ENCODE data around the gene SLC24A3. TPM values are rescaled to one million over a fixed set of nuclear protein-coding genes. Genes with fewer than 3 reads are reported as not detected.

Gene SLC24A3
- total RNA-seq, 3 donors from 2014 or later = 4.3 to 34.9 (median 5.7) TPM

- intact Hi-C loops (cut with DNase I, micrococcal nuclease) = no loop called here
- Histone ChIP-seq H3K4me3 (no peak overlapping the region), H3K4me1 (ENCODE audit: low read depth) (peaks cover 21% of the 10 kb centered on the region), H3K9me3 (no peaks in the 10 kb centered on the region), H3K36me3 (ENCODE audit: low read depth) (no peaks in the 10 kb centered on the region)
- peak; percentile 54 for ATAC-seq
- TF ChIP-seq CTCF (IDR thresholded peaks at IDR 0.05) = no peak
- no peak for DNase-seq
Observed at GRCh38 chr20:19706463-19706862, 494.0 kb downstream of the SLC24A3 start.

- intact Hi-C loops (cut with DNase I, micrococcal nuclease) = no loop called here
- no peaks in the 10 kb centered on the region for H3K36me3 ChIP-seq (ENCODE audit: low read depth)
- H3K9me3 ChIP-seq = no peaks in the 10 kb centered on the region
- DNase-seq (no peak), ATAC-seq (peak; percentile 47)
- no peak for TF ChIP-seq CTCF (IDR thresholded peaks at IDR 0.05)
- no peak overlapping the region for H3K4me3 ChIP-seq
- peaks cover 35% of the 10 kb centered on the region for H3K4me1 ChIP-seq (ENCODE audit: low read depth)
Observed at GRCh38 chr20:19709635-19710335, 497.3 kb downstream of the SLC24A3 start.

- ATAC-seq = peak; percentile 76
- peak in 1 of 3 donors; percentile 74 for DNase-seq
- no peak overlapping the region for H3K4me3 ChIP-seq
- no peak for TF ChIP-seq CTCF (IDR thresholded peaks at IDR 0.05)
- peaks cover 35% of the 10 kb centered on the region for H3K4me1 ChIP-seq (ENCODE audit: low read depth)
- no peaks in the 10 kb centered on the region for H3K9me3 ChIP-seq
- H3K36me3 ChIP-seq (ENCODE audit: low read depth) = no peaks in the 10 kb centered on the region
- intact Hi-C loops (cut with DNase I, micrococcal nuclease) = no loop called here
Observed at GRCh38 chr20:19710336-19711120, 498.1 kb downstream of the SLC24A3 start.

- H3K4me1 ChIP-seq (ENCODE audit: low read depth) = peaks cover 35% of the 10 kb centered on the region
- no peaks in the 10 kb centered on the region for H3K36me3 ChIP-seq (ENCODE audit: low read depth)
- DNase-seq (no peak), ATAC-seq (no peak)
- intact Hi-C loops (cut with DNase I, micrococcal nuclease) = no loop called here
- H3K9me3 ChIP-seq = no peaks in the 10 kb centered on the region
- no peak overlapping the region for H3K4me3 ChIP-seq
- no peak for TF ChIP-seq CTCF (IDR thresholded peaks at IDR 0.05)
Observed at GRCh38 chr20:19711126-19711525, 498.7 kb downstream of the SLC24A3 start.

GRCh38 chr20:19712721-19713260 lies 500.3 kb downstream of the SLC24A3 start:
- Histone ChIP-seq H3K4me3 (no peak overlapping the region), H3K4me1 (ENCODE audit: low read depth) (peaks cover 35% of the 10 kb centered on the region), H3K36me3 (ENCODE audit: low read depth) (no peaks in the 10 kb centered on the region), H3K9me3 (no peaks in the 10 kb centered on the region)
- peak; percentile 27 for ATAC-seq
- TF ChIP-seq CTCF (IDR thresholded peaks at IDR 0.05) = no peak
- intact Hi-C loops (cut with DNase I, micrococcal nuclease) = no loop called here
- DNase-seq = no peak
